HepG2 (cell line): ENCODE results near the gene MRPL42. TPM values are rescaled to one million over a fixed set of nuclear protein-coding genes. Genes with fewer than 3 reads are reported as not detected.

ENCODE experiments used
- ATAC-seq: fragments of 200-7000 bp; cut with Tn5 transposase; 3 replicates; pipeline ENCODE4 v1.9.1; 2020; ENCODE audit warnings: mild to moderate bottlenecking, moderate library complexity
- BruUV-seq: library from RNA; stranded (reverse); fragments of 400-500 nt; replicated peaks from 2 replicates; lab custom pipeline; 2021; lab: Mats Ljungman, UMichigan
- CTCF ChIA-PET: fragments of 300-600 bp; formaldehyde crosslinking; extraction: SDS; loops from one replicate; lab custom pipeline; 2021; ENCODE audit warnings: low total read pairs, inconsistent platforms, low intra/inter-chr PET ratio; lab: Yijun Ruan, JAX
- POLR2A ChIA-PET: fragments of 350-600 bp; sonication (Branson Sonifier 250); formaldehyde crosslinking; loops from one replicate; lab custom pipeline; 2020; ENCODE audit warnings: antibody characterized with exemption, inconsistent platforms; lab: Yijun Ruan, JAX
- DNase-seq: peaks from one replicate; pipeline ENCODE4 v3.0.0-alpha.2; 2015; ENCODE audit warnings: low spot score
- FAIRE-seq: peaks from 3 replicates; lab custom pipeline; 2011; peaks lifted over from hg19 to GRCh38; lab: Jason Lieb, UNC
- H2AFZ ChIP-seq: one replicate; pipeline ENCODE4 v1.6.1; 2011; ENCODE audit warnings: low read length, inconsistent platforms
- H3K27ac ChIP-seq: fragments of 300-600 bp; 3 replicates; pipeline ENCODE4 v1.8.0; 2011; ENCODE audit warnings: mixed run types, mild to moderate bottlenecking, mixed read lengths, low read length, inconsistent platforms; ENCODE audit not compliant: insufficient read depth; ENCODE audit errors: extremely low read length
- H3K27me3 ChIP-seq, 2 experiments: fragments of 200-600 bp in 1 of 2; 2 replicates in 1 of 2; 3 replicates in 1 of 2; pipeline versions ENCODE4 v1.6.0 to v1.8.0; 2011; ENCODE audit warnings: low read length in 2 of 2, mild to moderate bottlenecking in 2 of 2, moderate library complexity in 2 of 2, inconsistent platforms in 1 of 2; ENCODE audit not compliant: insufficient read depth in 2 of 2, control insufficient read depth in 1 of 2
- H3K36me3 ChIP-seq, 2 experiments: fragments of 200-600 bp in 1 of 2; replicated peaks in 1 of 2; 2 replicates in 1 of 2; 3 replicates in 1 of 2; pipeline versions ENCODE4 v1.5.1 to v1.8.0; 2011; ENCODE audit warnings: low read length in 2 of 2, inconsistent platforms in 1 of 2; ENCODE audit not compliant: insufficient read depth in 2 of 2, control insufficient read depth in 1 of 2
- H3K4me1 ChIP-seq: 2 replicates; pipeline ENCODE4 v1.5.1; 2012; ENCODE audit warnings: low read length, inconsistent platforms; ENCODE audit not compliant: insufficient read depth
- H3K4me2 ChIP-seq: 2 replicates; pipeline ENCODE4 v1.6.0; 2011; ENCODE audit warnings: low read depth, low read length, inconsistent platforms
- H3K4me3 ChIP-seq, 3 experiments: fragments of 200-600 bp in 1 of 3; sonication (generic), shearing (Covaris generic) in 1 of 3; replicated peaks in 1 of 3; 2 replicates each; pipeline ENCODE4 v1.5.1; 2011 to 2016; ENCODE audit warnings: low read length in 3 of 3, inconsistent platforms in 2 of 3, low read depth in 2 of 3, mild to moderate bottlenecking in 2 of 3, control low read depth in 1 of 3, mixed read lengths in 1 of 3; ENCODE audit not compliant: insufficient read depth in 1 of 3
- H3K79me2 ChIP-seq: one replicate; pipeline ENCODE4 v1.6.1; 2011; ENCODE audit warnings: low read length, inconsistent platforms; ENCODE audit not compliant: insufficient read depth
- H3K9ac ChIP-seq: 2 replicates; pipeline ENCODE4 v1.6.0; 2011; ENCODE audit warnings: mild to moderate bottlenecking, low read depth, low read length, inconsistent platforms; ENCODE audit not compliant: insufficient read depth
- H3K9me3 ChIP-seq: 2 replicates; pipeline ENCODE4 v1.5.1; 2012; ENCODE audit warnings: mild to moderate bottlenecking, low read length
- H4K20me1 ChIP-seq: 2 replicates; pipeline ENCODE4 v1.6.0; 2011; ENCODE audit warnings: inconsistent platforms, mild to moderate bottlenecking, low read length, moderate library complexity; ENCODE audit not compliant: insufficient read depth
- CENPT ChIP-seq: sonication (generic); formaldehyde crosslinking; IDR thresholded peaks from 2 replicates; pipeline ENCODE4 v1.8.0; 2022; ENCODE audit warnings: low read depth, mild to moderate bottlenecking, moderate library complexity, missing genetic modification reagents
- HNF4G ChIP-seq, 2 experiments: sonication (generic) in 1 of 2; formaldehyde crosslinking in 1 of 2; IDR thresholded peaks; 2 replicates each; pipeline versions ENCODE4 v1.4.0 to v1.6.1; 2011 to 2020; ENCODE audit warnings: borderline replicate concordance in 2 of 2, low read depth in 2 of 2, mild to moderate bottlenecking in 2 of 2, low read length in 1 of 2, missing genetic modification reagents in 1 of 2, moderate library complexity in 1 of 2
- IKZF1 ChIP-seq: fragments of 450-650 bp; IDR thresholded peaks from 2 replicates; pipeline ENCODE4 v1.7.1; 2016
- JUND ChIP-seq: sonication (generic); formaldehyde crosslinking; IDR thresholded peaks from 2 replicates; pipeline ENCODE4 v1.8.0; 2022; ENCODE audit warnings: mild to moderate bottlenecking, missing genetic modification reagents
- MBNL3 ChIP-seq: fragments of 250-450 bp; sonication (Bioruptor Pico); conservative IDR thresholded peaks from 2 replicates; pipeline ENCODE4 v1.8.0; 2022; ENCODE audit warnings: mild to moderate bottlenecking, inconsistent platforms
- STAT5B ChIP-seq: sonication (generic); formaldehyde crosslinking; IDR thresholded peaks from 2 replicates; pipeline ENCODE4 v1.4.0; 2020; ENCODE audit warnings: missing genetic modification reagents
- TARDBP ChIP-seq: sonication (generic); formaldehyde crosslinking; IDR thresholded peaks from 2 replicates; pipeline ENCODE4 v1.8.0; 2022; ENCODE audit warnings: mild to moderate bottlenecking, missing genetic modification reagents
- ZBTB7A ChIP-seq: sonication (generic); formaldehyde crosslinking; IDR thresholded peaks from 2 replicates; pipeline ENCODE4 v1.8.0; 2022; ENCODE audit warnings: mild to moderate bottlenecking, missing genetic modification reagents
- ZEB1 ChIP-seq: IDR thresholded peaks from 2 replicates; pipeline ENCODE4 v1.6.1; 2012; ENCODE audit warnings: mild to moderate bottlenecking, low read depth, inconsistent platforms; ENCODE audit not compliant: insufficient replicate concordance
- ZNF10 ChIP-seq: sonication (generic); formaldehyde crosslinking; IDR thresholded peaks from 2 replicates; pipeline ENCODE4 v1.4.0; 2020; ENCODE audit warnings: mild to moderate bottlenecking, low read depth, missing genetic modification reagents, borderline replicate concordance
- ZNF432 ChIP-seq: sonication (generic); formaldehyde crosslinking; IDR thresholded peaks from 2 replicates; pipeline ENCODE4 v1.5.0; 2020; ENCODE audit warnings: missing genetic modification reagents, mild to moderate bottlenecking, borderline replicate concordance
- ZNF451 ChIP-seq: sonication (generic); formaldehyde crosslinking; IDR thresholded peaks from 2 replicates; pipeline ENCODE4 v1.5.0; 2020; ENCODE audit warnings: mild to moderate bottlenecking, missing genetic modification reagents
- ZNF781 ChIP-seq: sonication (generic); formaldehyde crosslinking; IDR thresholded peaks from 2 replicates; pipeline ENCODE4 v1.5.1; 2020; ENCODE audit warnings: borderline replicate concordance, mild to moderate bottlenecking, missing genetic modification reagents; ENCODE audit errors: not compliant biosample characterization
- WGBS: methylation state at CpG from one replicate; pipeline ENCODE4 v1.1.6; 2017; ENCODE audit warnings: low lambda C conversion rate; 5-methylcytosine and 5-hydroxymethylcytosine counted together
- in situ Hi-C: cut with HindIII; loops from 2 replicates; pipeline ENCODE4 v1.10.0; 2017; ENCODE audit warnings: low pct_unique_long_range_greater_than_20kb; ENCODE audit not compliant: extremely low pct_ligation_motif_present
- intact Hi-C: fragments of 100-400 bp; cut with micrococcal nuclease; formaldehyde crosslinking; loops from one replicate; pipeline ENCODE4 v1.10.0; 2022; ENCODE audit not compliant: unreplicated experiment
- polyA plus RNA-seq, 8 experiments: library from polyadenylated mRNA; depleted of rRNA in 3 of 8; stranded (reverse) in 7 of 8; unstranded in 1 of 8; fragments of >200 nt; fragmentation: Illumina TruSeq in 4 of 8; extraction: Trizol in 4 of 8; gene quantifications; 2 replicates each; pipeline versions ENCODE4 v1.2.1 to v1.2.3, GENCODE V29; 2011 to 2016; ENCODE audit warnings: low read depth in 4 of 8, missing spikeins in 1 of 8, mixed read lengths in 1 of 8; ENCODE audit not compliant: insufficient read depth in 1 of 8
- total RNA-seq, 5 experiments: library from RNA; depleted of rRNA; stranded (reverse); fragments of >200 nt; fragmentation: Illumina TruSeq; extraction: Trizol; gene quantifications; 2 replicates each; pipeline ENCODE4 v1.2.3, GENCODE V29; 2016; ENCODE audit warnings: low read depth in 1 of 5
- TF ChIP-seq, protein P1 (sequence below): sonication (generic); formaldehyde crosslinking; IDR thresholded peaks from 2 replicates; pipeline ENCODE4 v1.9.0; 2022; ENCODE audit warnings: missing genetic modification reagents, mild to moderate bottlenecking, borderline replicate concordance

MRPL42 gene
- total and polyA plus RNA-seq, 2 of the 13 experiments (the other 11 are each of a cell fraction or from before 2014, with no cell fraction given), result 93.3 to 148 TPM

DNA sequence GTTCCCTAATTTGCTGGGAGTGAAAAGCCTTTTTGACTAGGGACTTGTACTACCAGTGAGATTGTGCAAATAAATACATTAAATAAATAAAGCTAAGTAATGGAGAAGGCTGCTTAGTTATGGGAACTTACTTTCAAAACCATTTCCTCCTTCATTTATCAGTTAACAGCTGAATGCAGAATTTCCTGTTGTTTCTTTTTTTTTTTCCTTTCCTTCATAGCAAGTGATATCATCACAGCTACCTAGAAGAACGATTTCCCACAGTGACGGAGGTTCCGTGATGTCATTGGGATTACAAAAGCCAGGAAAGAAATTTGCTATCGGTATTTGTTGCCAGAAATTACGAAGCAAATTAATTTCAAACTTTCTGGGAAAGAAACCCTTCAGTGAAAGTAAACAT lies 63.0 kb downstream of the MRPL42 start:
- Histone ChIP-seq H4K20me1 (no peaks in the 10 kb centered on the region), H3K27me3 (peaks cover 0 to 3% of the 10 kb centered on the region in 2 experiments; a peak in 1 of 5 replicates), H2AFZ (no peak overlapping the region), H3K4me3 (no peak overlapping the region), H3K36me3 (no peaks in the 10 kb centered on the region), H3K79me2 (no peaks in the 10 kb centered on the region), H3K4me2 (no peak overlapping the region), H3K27ac (no peak overlapping the region), H3K9ac (no peak overlapping the region), H3K9me3 (no peaks in the 10 kb centered on the region), H3K4me1 (peaks cover 29% of the 10 kb centered on the region)
- BruUV-seq, result no TSS peak
- no peak for TF ChIP-seq ZNF432 (CRISPR knock-in tag)
- no peak for TF ChIP-seq ZNF10 (CRISPR knock-in tag)
- TF ChIP-seq, protein P1, sequence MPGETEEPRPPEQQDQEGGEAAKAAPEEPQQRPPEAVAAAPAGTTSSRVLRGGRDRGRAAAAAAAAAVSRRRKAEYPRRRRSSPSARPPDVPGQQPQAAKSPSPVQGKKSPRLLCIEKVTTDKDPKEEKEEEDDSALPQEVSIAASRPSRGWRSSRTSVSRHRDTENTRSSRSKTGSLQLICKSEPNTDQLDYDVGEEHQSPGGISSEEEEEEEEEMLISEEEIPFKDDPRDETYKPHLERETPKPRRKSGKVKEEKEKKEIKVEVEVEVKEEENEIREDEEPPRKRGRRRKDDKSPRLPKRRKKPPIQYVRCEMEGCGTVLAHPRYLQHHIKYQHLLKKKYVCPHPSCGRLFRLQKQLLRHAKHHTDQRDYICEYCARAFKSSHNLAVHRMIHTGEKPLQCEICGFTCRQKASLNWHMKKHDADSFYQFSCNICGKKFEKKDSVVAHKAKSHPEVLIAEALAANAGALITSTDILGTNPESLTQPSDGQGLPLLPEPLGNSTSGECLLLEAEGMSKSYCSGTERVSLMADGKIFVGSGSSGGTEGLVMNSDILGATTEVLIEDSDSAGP, result no peak
- TF ChIP-seq IKZF1, result no peak
- TF ChIP-seq CENPT, result no peak
- TF ChIP-seq ZEB1, result no peak
- intact Hi-C loops (no loop called here), in situ Hi-C loops (no loop called here)
- FAIRE-seq (no peak), DNase-seq (no peak), ATAC-seq (no peak)
- CTCF ChIA-PET, result no interaction called here
- WGBS, result 41% methylated on average over 5 of the region's 5 CpGs
- POLR2A ChIA-PET, result no interaction called here

DNA sequence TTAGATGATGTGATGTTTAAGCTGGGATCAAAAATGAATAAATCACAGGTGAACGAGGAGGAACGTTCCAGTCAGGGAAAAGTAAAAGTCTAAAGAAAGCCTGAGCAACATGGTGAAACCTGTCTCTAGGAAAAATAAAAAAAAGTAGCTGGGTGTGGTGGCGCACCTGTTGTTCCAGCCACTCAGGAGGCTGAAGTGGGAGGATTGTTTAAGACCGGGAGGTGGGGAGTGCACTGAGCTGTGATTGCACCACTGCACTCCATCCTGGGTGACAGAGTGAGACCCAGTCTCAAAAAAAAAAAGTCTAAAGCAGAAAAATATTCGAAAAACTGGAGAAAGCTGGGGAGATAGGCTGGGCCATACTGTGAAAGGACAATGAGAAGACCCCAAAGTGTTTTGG lies 66.0 kb downstream of the MRPL42 start:
- H3K27me3 ChIP-seq, result peaks cover 0 to 3% of the 10 kb centered on the region in 2 experiments; a peak in 1 of 5 replicates
- ChIA-PET CTCF (no interaction called here), POLR2A (no interaction called here)
- FAIRE-seq (no peak), DNase-seq (no peak), ATAC-seq (no peak)
- in situ Hi-C loops (no loop called here), intact Hi-C loops (no loop called here)
- no peak overlapping the region for H3K27ac ChIP-seq
- no peak overlapping the region for H3K9ac ChIP-seq
- no TSS peak for BruUV-seq
- H3K36me3 ChIP-seq, result no peaks in the 10 kb centered on the region
- H3K9me3 ChIP-seq, result no peaks in the 10 kb centered on the region
- H3K79me2 ChIP-seq, result no peaks in the 10 kb centered on the region
- no peak overlapping the region for H3K4me3 ChIP-seq
- H3K4me1 ChIP-seq, result peaks cover 11% of the 10 kb centered on the region
- H3K4me2 ChIP-seq, result no peak overlapping the region
- WGBS, result 20% methylated on average over 5 of the region's 5 CpGs
- no peaks in the 10 kb centered on the region for H4K20me1 ChIP-seq
- no peak overlapping the region for H2AFZ ChIP-seq
- TF ChIP-seq JUND (CRISPR knock-in tag) (no peak), MBNL3 (CRISPR knock-in tag) (no peak), ZNF781 (CRISPR knock-in tag) (no peak), STAT5B (CRISPR knock-in tag) (no peak), TARDBP (CRISPR knock-in tag) (no peak), ZBTB7A (CRISPR knock-in tag) (no peak), HNF4G (IDR thresholded peaks at IDR 0.05; ENCODE audit: borderline replicate concordance, low read depth, low read length) (no peak), HNF4G (CRISPR knock-in tag; IDR thresholded peaks at IDR 0.05; ENCODE audit: borderline replicate concordance, low read depth) (no peak), ZNF451 (CRISPR knock-in tag) (no peak)
